Measurements from ENCODE around the gene SLITRK1.
A peak's percentile ranks its signal among the peaks of the same experiment; 100 is the strongest.

Gene SLITRK1

GRCh38 chr13:83881917-83882605 lies at the start of gene SLITRK1:
TSS of gene SLITRK1 (minus strand) at chr13:83882474. CDS start at chr13:83881507, 967 bp downstream.
- peak; percentile 31 for DNase-seq

DNA sequence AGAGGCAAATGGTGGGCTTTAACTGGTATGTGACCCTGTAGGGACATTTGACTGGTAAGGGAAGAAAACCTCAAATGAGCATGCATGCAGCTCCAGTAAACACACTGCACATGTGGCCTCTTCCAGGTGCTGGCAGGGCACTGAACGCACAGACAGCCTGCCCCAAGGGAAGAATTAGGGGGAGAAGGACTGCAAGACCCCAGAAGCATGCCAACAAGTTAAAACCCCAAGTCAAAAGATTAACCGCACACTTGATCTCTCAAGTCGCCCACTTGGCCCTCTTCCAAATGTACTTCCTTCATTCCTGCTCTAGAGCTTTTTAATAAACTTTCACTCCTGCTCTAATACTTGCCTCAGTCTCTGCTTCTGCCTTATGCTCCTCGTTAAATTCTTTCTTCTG lies 46.9 kb upstream of the SLITRK1 start:
- DNase-seq: no peak

DNA sequence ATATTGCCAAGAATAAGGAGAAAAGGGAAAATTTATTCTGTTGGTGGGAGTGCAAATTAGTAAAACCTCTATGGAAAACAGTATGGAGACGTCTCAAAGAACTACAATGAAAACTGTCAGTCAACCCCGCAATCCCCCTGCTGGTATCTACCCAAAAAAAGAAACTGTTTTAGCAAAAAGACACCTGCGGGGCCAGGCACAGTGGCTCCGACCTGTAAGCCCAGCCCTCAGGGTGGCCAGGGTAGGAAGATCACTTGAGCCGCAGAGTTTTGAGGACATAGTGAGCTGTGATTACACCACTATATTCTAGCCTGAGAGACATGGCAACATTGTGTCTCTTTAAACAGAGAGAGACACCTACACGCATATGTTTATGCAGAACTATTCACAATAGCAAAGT lies 37.5 kb upstream of the SLITRK1 start:
- DNase-seq: no peak

DNA sequence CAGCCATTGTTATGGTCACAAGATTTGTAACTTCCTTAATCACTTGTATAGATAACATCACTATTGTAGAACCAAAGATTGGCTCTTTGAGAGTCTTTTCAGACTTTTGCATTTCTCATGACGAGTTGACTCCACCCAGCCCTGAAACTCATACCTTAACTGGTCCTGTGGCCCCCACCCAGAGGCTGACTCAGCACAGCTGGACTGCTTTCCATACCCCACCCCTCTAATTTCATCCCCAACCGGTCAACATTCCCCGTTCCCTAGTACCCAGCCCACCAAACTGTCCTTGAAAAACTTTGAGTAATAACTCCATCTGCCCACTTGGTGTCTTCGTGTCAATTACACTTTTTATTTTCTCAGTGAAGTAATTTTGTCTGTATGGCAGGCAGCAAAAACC lies 32.1 kb upstream of the SLITRK1 start:
- DNase-seq: no peak

- DNase-seq: no peak
Observed at GRCh38 chr13:83907196-83907989, 25.1 kb upstream of the SLITRK1 start.

DNA sequence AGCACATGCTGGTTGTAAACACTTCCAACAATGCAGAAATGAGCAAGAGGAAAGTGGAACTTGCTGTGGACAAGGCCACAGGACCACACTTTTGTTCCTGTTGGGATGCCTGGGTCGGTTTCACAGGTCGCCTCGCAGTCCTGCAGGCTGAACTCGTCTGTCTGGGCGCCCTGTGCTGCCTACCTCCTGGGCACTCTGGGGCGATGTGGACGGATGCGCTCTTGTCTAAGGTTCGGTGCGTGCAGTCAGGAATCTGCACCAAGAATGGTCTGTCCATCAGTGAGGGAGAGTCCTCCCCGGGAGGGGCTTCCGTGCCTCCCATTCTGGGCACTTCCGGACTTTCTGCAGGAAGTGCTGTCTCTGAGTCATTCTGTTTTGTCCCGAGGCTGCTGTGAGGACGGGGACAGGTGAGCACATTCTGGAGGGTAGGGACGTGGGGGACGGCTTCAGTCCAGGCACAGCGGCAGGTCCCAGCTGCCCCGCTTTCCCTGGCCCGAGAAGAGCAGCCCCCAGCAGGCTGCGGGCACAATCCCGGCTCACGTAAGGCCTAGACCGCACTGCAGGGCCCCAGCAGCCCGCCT lies 24.1 kb upstream of the SLITRK1 start:
- DNase-seq: no peak

DNA sequence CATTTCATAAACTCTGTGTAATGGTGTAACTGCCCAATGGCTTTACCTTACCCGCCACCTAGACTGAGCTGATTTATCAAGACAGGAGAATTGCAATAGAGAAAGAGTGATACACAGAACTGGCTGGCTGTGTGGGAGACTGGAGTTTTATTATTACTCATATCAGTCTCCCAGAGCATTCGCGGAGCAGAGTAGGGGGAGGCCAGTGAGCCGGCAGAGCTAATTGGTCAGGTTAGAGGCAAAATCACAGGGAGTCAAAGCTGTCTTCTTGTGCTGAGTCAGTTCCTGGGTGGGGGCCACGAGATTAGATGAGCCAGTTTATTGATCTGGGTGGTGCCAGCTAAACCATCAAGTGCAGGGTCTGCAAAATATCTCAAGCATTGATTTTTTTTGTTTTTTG lies 23.4 kb upstream of the SLITRK1 start:
- DNase-seq: no peak

DNA sequence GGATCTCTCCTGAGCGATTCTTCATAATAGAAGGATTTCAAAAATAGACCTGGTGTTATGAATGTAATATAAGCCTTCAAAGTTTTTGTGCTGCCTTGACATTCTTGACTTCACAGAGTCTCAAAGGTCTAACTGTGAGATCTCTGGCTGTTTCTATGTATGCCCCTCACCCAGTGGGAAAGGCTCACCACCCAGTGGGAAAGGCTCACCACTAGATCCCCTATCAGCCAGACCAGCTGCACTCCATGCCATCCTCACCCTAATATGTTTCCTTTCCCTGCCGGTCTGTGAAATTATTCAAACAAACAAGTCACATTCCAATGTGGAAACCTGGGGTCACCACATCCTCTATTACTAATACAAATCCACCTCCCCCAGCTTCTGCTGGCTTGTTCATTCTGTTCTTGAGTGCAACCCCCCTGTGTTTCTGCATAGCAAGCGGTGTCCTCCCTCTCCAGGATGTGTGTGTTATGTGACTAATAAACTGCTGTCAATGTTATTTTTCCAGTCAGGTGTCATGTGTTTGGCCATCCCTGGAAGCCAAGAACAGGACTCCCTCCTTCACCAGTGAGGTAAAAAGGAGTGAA lies 13.8 kb upstream of the SLITRK1 start:
- no peak for DNase-seq

- DNase-seq: no peak
Observed at GRCh38 chr13:83890358-83890757, 8.1 kb upstream of the SLITRK1 start.

- DNase-seq: no peak
Observed at GRCh38 chr13:83884141-83884540, 1.9 kb upstream of the SLITRK1 start.

- DNase-seq: no peak
Observed at GRCh38 chr13:83883061-83883523, 818 bp upstream of the SLITRK1 start.

DNA sequence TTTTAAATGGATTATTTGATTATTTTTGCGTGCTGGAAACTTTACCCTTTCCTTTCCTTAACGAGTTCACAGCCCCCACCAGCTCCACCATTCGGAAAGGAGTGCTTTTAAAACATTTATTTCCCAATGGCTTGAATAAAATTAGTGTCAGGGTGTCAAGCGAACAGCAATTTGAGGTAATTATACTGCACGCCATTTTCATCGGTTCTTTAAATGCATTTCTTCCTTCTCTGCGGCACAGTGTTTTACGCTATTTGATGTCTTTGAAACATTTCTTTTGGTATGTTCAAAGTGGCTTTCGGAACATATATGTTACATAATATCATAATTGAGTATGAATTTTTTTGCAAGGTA lies 309 bp upstream of the SLITRK1 start:
- no peak for DNase-seq

DNA sequence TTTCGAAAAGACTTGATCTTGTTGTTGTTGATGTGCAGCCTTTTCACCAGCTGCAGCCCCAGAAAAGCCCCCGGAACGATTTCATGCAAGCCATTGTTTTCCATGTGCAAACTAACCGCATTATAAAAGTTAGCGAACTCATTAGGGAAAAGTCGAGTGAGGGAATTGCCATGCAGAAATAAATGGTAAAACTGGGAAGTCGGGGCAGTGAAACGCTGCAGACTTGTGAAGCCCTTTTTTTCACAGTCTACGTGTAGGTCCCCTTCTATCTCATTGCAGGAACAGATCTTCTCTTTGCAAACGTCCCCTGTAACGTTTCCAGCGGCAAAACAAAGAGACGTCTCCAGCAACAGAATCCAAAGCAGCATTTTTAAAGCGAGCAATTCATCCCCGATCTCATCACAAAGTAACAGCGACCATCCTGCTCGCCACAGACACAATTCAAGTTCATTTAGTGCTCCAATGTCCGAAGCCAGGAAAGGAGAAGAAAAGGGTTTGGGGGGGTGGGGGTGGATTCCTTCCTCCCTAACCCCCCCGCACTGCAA lies 1.1 kb downstream of the SLITRK1 start:
- DNase-seq: no peak

- no peak for DNase-seq
Observed at GRCh38 chr13:83880275-83881139, 1.8 kb downstream of the SLITRK1 start.

GRCh38 chr13:83879431-83880171 lies 2.7 kb downstream of the SLITRK1 start:
- no peak for DNase-seq

GRCh38 chr13:83878691-83879430 lies 3.4 kb downstream of the SLITRK1 start:
- no peak for DNase-seq

DNA sequence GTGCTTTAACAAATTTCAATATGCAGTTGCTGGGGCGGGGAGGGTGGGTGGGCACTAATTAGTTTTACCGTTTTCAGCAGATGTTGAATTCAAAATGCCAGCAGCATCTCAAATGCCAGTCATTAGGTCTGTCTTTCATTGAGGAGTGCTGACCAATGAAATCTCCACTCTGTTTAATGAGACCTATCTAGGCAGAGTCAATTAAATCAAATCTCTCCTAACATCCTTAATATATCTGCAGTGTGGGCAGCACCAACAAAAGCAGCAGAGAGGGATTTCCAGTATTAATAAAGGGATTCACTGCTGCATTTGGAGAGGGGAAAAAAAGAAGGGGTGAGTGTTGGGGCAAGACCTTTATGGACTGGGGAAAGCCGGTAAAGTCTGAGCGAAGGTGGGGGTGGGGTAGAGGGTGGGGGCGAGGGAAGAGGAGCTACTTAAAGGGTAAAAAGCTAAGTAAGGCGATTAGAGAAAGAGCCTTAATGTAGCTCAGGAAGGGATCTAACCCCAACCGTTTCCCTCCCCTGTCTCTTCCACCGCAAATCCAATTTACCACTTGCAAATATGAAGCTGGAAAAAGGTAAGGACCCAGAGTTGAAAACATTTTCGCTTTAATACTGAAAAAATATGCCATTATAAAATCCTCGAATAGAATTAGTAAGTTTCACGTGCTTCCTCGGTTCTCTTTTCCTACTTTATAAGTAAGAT lies 4.5 kb downstream of the SLITRK1 start:
- no peak for DNase-seq

- no peak for DNase-seq
Observed at GRCh38 chr13:83876546-83876945, 5.7 kb downstream of the SLITRK1 start.

GRCh38 chr13:83867708-83868107 lies 14.6 kb downstream of the SLITRK1 start:
- DNase-seq: no peak
